ENCODE data around the gene FOXL2NB.
"Not testable (repeated sequence)": the region's sequence is repeated elsewhere in the genome, so short reads cannot be mapped to it uniquely, and the experiment has no call there.

FOXL2NB gene

GRCh38 chr3:138946663-138947494, at the start of gene FOXL2NB, which contains the start of gene FOXL2:
Gene FOXL2NB, plus strand, starts transcription at chr3:138947217. Its CDS starts 148 bp downstream, at chr3:138947365.
Gene FOXL2, minus strand, starts transcription at chr3:138947137. Its CDS starts 415 bp downstream, at chr3:138946722.
- DNase-seq: peak; percentile 46

DNA sequence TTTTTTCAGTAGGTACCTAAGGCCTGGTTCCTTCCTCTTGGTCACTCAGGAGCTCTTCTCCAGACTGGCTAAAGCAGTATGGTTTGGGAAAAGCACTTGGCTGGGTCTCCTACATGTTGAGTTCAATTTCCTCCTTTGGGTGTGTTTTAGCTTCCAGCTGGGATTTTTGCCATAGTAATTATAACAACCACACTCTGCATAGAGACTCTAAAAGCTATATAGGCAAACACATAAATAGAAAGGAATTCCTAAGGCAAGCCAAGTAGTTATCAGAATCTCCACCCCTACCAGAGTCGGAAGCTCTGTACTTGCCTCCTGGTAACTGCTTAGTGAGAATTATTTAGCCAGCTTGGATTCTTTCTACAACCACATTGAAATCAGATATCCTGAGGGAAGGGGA, 48.7 kb upstream of the FOXL2NB start:
- DNase-seq: no peak

GRCh38 chr3:138898708-138899107, 48.3 kb upstream of the FOXL2NB start:
- DNase-seq: no peak

DNA sequence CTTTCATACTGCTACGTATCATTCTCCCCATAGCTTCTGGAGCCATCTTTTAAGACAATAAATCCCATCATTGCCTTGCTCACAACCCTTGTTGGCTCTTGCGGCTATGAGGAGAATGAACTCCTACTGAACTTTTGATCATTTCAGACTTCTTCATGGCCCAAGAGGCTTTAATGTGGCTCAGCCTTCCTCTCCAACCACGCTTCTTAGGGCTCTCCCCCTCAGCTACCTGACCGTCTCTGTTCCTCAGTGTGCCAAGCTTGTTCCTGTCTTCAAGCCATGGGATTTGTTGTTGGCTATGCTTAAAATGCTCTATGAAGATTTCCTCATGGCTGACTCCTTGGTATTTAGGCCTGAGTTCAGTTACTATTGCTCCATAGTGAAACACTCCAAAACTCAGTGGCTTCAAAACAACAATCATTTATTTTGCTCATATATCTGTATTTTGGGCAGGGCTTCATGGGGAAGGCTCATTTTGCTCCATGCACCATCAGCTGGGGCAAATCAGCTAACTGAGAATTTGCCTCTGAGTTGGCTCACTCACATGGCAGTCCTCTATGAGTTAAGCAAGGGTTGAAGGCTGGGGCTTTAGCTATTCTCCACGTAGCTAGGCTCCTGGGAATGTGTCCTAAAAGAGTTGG, 47.5 kb upstream of the FOXL2NB start:
- no peak for DNase-seq

- no peak for DNase-seq
These were observed 45.5 kb upstream of the FOXL2NB start for GRCh38 chr3:138901567-138901966.

DNA sequence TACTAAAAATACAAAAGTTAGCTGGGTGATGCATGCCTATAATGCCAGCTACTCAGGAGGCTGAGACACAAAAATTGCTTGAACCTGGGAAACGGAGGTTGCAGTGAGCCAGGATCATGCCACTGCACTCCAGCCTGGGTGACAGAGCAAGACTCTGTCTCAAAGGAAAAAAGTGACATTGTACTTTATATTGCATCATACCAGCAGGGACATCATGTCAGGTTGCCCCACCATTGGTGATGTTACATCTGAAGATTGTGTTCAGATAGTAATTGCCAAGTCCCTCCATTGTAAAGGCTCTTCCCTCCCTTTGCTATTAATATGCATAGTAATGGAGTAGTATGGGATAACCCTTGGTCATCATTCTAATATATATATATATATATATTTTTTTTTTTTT, 44.8 kb upstream of the FOXL2NB start:
- no peak for DNase-seq

DNA sequence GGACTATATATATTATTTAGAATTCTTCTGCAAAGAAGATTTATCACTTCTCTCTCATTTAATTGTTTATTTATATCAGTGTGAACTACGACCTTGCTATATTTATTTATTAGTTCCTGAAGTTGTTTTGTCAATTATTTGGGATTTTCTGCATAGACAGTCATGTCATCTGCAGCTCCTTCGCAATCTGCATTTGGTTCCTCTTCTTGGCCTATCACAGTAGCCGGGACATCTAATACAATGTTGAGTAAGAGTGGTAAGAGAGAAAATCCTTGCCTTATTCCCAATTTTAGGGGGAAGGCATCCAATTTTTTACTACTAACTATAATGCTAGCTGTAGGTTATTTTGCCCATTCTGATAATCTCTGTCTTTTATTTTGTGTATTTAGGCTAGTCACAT, 39.5 kb upstream of the FOXL2NB start:
- no peak for DNase-seq

DNA sequence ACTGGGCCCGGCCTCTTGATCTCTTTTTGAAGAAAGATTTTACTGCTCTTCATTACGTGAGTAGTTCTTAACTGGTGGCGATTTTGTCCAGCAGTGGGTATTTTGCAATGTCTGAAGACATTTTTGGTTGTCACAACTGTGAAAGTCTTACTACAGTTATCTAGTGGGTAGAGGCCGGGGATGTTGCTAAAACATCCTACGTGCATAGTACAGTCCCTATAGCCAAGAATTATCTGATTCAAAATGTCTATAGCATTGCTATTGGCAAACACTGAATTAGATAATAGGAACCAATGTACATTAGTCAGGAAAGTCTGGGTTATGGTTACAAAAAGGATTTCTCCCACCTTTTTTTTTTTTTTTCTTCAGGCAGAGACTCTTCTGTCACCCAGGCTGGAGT, 38.2 kb upstream of the FOXL2NB start:
- no peak for DNase-seq

DNA sequence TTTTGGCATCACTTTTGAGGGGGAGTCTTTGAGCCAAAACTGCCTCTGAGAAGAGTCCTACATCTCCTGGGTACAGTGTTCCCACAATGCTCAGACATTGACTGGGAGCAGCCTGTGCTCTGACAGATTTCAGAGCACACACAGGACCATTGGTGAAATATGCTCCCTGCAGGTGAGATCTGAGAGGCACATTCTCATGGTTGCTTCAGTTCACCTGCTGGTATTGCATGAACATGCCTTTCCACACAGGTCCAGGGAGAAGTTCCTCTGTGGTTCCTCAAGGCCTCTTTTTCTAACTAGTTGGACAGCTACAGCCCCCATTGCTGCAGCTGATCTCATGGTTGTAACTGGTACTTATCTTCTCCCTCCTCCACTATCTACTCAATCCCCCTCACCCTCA, 37.1 kb upstream of the FOXL2NB start:
- DNase-seq: no peak

DNA sequence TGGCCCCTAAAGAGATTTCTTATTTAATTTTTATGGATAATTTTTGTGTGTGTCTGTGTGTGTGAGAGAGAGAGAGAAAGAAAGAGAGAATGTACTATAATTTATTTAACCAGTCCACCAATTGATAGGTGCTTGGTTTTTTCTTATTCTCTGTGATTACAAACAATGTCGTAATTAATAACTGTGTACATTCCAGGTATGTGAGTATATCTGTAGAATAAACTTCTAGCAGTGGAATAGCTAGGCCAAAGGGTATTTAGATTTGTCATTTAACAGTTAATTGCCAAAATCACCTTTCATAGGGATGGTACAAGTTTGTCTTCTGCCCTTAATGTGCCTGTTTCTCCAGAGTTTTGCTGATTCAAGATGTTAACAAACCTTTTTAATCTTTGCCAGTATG, 35.4 kb upstream of the FOXL2NB start:
- no peak for DNase-seq

GRCh38 chr3:138912237-138912636, 34.8 kb upstream of the FOXL2NB start:
- DNase-seq: no peak

GRCh38 chr3:138913766-138914165, 33.3 kb upstream of the FOXL2NB start:
- no peak for DNase-seq

- peak; percentile 42 for DNase-seq
These were observed 32.0 kb upstream of the FOXL2NB start for GRCh38 chr3:138914870-138915502.

DNA sequence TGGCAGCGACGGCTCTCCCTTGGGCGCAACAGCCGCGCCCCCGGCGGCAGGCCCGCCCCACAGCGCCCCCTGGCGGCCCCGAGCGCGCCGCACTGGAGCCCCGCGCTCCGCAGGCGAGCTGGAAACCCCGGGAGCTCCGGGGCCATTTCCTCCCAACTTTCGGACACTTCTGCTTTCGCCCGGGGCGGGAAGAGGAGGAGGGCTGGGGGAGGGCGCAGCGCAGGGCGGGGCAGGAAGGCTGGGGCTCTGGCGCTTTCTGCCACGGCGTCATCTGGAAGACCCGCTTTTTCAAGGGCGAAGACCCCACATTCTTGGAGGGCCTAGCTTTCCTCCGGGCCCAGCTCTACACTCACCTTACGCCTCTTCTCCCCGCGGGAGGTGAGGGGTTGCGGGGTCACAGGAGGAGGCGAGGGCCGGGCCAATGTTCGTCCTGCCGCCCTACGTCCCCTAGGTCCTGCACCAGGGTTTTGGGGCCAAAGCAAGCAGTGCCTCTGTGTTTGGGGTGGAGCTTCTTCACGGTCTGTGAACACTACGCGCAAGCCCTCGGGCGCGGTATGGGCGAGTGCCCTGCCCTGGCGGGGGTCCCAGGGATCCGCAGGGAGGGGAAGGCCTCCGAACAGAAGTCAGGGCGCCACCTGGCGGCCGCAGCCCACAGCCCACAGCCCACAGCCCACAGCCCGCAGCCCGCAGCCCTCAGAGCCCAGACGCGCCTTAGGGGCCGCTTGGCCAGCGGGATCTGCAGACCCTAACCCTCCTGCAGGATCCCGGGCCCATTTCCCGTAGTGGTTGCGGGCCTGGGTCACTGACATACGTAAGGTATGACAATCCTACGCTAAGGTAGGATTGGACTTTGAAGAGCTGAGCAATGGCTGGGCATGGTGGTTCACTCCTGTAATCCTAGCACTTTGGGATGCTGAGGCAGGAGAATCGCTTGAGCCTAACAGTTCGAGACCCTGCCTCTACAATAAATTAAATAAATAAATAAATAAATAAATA, 31.2 kb upstream of the FOXL2NB start:
- DNase-seq: peak; percentile 95

DNA sequence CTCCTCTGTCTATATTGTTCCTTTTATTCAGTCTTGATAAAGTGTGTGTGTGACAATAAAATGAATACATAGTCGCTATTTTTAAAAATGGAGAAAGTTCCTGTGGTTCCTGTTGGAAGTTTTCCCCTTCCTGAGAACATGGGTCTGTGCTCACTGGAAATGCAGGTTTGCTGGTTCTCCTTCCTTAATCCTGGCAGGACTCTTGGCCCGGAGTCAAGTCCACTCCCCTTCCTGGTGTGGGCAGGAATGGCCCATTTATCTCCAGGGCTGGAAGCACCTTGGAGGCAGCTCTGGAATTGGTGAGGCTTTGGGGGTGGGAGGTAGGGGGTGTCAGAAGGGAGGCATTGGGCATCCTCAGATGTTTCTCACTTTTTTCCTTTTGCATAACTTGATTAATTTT, 30.2 kb upstream of the FOXL2NB start:
- peak; percentile 20 for DNase-seq

DNA sequence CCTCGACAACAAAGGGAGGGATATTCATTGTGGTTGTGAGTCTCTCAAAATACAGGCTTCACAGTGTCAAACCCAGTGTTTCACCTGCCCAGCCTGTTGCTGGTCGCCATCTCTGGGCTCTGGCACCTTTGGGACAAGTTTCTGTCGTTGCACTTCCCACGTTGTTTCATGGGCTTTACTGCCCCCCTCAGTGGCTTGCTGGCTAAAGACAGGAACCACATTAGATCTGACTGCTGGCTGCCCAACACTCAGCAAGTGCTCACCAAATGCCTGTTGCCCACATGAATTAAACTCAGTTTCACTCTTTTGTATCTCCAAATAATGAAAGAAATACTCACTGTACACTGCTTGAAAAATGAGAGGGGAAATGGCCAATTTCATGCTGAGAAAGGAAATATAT, 27.7 kb upstream of the FOXL2NB start:
- DNase-seq: no peak

- DNase-seq: no peak
These were observed 25.4 kb upstream of the FOXL2NB start for GRCh38 chr3:138921316-138922292.

DNA sequence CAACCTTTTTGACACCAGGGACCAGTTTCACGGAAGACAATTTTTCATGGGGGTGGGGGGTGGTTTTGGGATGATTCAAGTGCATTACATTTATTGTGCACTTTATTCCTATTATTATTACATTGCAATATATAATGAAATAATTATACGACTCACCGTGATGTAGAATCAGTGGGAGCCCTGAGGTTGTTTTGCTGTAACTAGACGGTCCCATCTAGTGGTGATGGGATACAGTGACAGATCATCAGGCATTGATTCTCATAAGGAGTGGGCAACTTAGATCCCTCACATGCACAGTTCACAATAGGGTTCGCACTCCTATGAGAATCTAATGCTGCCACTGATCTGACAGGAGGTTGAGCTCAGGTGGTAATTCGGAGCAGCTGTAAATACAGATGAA, 24.6 kb upstream of the FOXL2NB start:
- not testable (repeated sequence) for DNase-seq

DNA sequence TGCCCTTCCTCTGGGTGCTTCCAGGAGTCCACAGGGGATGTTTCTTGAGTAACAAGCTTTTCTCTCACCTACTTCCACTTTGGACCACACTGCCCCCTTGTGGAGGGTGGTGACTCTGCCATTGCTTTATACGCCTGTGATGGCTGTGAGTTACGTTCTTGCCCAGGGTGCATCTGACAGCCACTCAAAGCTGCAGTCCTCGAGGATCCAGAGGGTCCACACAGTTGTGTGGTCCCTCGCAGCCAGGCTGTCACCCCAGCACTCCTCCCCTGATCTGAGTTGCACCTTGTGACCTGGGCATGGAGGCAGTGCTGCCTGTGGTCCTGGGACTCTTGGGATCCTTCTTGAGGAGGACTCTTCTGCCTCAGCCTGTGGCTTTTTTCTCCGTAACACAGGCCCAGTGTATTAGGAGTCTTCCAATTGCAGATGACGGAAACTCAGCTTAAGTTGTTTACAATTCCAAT, 23.5 kb upstream of the FOXL2NB start:
- DNase-seq: peak; percentile 80

- DNase-seq: no peak
These were observed 18.2 kb upstream of the FOXL2NB start for GRCh38 chr3:138928727-138929372.

Data from COR-L47 (cell line).